Measurements from ENCODE around the gene AKR1A1. TPM values are rescaled to one million over a fixed set of nuclear protein-coding genes. Genes with fewer than 3 reads are reported as not detected.

Gene AKR1A1
- total RNA-seq, 1 donor from 2014 or later, result 214 TPM

DNA sequence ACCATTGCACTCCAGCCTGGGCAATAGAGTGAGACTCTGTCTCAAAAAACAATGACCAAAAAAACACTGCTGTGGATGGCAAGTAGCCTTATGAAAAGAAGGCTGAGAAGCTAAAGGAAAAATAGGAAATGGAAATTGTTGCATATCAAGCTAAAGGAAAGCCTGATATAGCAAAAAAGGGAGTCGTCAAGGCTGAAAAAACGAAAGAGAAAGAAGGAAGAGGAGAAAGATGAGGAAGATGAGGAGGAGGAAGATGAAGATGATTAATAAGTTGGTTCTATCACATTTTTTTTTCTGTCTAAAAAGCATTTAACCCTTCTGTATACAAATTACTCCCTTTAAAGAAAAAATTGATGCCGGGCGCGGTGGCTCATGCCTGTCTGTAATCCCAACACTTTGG, 18.8 kb upstream of the AKR1A1 start:
- H3K4me3 Mint-ChIP-seq (ENCODE audit: low read depth), result no peak overlapping the region
- no peak for DNase-seq (ENCODE audit: low spot score, unreplicated experiment)
- H3K27ac Mint-ChIP-seq, result no peak overlapping the region
- peaks cover 3% of the 10 kb centered on the region for H3K27me3 Mint-ChIP-seq
- H3K36me3 Mint-ChIP-seq (ENCODE audit: insufficient read depth), result no peaks in the 10 kb centered on the region
- peaks cover 4% of the 10 kb centered on the region for H3K4me1 Mint-ChIP-seq (ENCODE audit: low read depth)
- H3K9me3 Mint-ChIP-seq (ENCODE audit: low read depth), result no peaks in the 10 kb centered on the region
- TF ChIP-seq, protein P1, sequence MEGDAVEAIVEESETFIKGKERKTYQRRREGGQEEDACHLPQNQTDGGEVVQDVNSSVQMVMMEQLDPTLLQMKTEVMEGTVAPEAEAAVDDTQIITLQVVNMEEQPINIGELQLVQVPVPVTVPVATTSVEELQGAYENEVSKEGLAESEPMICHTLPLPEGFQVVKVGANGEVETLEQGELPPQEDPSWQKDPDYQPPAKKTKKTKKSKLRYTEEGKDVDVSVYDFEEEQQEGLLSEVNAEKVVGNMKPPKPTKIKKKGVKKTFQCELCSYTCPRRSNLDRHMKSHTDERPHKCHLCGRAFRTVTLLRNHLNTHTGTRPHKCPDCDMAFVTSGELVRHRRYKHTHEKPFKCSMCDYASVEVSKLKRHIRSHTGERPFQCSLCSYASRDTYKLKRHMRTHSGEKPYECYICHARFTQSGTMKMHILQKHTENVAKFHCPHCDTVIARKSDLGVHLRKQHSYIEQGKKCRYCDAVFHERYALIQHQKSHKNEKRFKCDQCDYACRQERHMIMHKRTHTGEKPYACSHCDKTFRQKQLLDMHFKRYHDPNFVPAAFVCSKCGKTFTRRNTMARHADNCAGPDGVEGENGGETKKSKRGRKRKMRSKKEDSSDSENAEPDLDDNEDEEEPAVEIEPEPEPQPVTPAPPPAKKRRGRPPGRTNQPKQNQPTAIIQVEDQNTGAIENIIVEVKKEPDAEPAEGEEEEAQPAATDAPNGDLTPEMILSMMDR (IDR thresholded peaks at IDR 0.05; ENCODE audit: unreplicated experiment), result no peak

DNA sequence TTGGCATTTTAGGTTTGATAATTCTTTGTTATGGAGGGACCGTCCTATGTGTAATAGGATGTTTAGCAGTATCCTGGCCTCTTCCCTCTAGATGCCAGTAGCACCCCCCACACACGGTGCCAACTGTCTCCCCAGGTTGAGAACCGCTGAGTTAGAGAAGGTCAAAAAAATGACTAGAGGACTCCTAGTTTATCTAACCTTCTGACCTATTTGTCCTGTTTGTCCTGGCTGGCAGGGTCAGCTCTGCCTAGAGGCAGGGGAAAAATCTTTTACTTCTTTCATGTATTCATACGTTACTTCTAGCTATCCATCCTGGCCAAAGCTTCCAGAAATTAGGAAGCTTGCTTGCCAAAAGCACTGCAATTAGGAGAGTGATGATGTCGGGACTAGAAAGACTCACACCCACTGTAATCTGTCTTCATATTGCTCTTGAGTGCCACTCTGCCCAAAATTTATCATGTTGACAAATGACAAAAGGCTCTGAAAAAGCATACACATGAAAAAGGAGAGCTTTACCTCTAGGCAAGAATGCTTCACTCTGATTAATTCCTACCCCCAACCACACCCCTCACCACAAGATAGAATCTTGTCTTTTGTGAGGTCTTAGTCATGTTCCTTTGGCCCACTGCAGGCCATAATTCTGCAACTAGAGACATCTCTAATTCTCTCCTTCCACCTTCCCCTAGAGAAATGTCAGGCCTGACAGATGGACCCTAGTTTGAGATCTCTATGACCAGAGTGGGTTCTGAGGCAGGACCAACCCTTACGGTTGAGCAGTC, 14.4 kb upstream of the AKR1A1 start:
- Mint-ChIP-seq H3K4me3 (ENCODE audit: low read depth) (no peak overlapping the region), H3K4me1 (ENCODE audit: low read depth) (peaks cover 7% of the 10 kb centered on the region), H3K27ac (no peak overlapping the region), H3K27me3 (peaks cover 5% of the 10 kb centered on the region), H3K9me3 (ENCODE audit: low read depth) (no peaks in the 10 kb centered on the region), H3K36me3 (ENCODE audit: insufficient read depth) (no peaks in the 10 kb centered on the region)
- TF ChIP-seq, protein P1 (IDR thresholded peaks at IDR 0.05; ENCODE audit: unreplicated experiment), result no peak
- no peak for DNase-seq (ENCODE audit: low spot score, unreplicated experiment)

DNA sequence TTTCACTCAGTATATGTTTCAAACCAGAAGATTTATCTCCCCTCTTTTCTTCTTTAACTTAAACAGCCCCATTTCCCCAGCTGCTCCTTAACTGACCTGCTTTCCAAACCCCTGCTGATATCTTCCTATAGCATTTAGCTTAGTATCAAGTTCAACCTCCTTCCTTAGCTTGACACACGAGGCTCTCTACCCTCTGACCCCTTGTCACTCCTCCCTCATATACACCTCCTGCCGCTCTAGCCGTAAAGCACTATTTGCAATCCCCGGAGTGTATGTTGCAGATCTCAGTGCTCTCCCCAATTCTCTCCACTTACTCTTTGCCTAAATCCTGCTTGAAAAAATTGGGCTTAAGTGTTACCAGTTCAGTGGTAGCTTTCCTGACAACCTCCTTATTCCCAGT, 13.7 kb upstream of the AKR1A1 start:
- Mint-ChIP-seq H3K4me3 (ENCODE audit: low read depth) (no peak overlapping the region), H3K27ac (no peak overlapping the region), H3K36me3 (ENCODE audit: insufficient read depth) (no peaks in the 10 kb centered on the region), H3K27me3 (peaks cover 3% of the 10 kb centered on the region), H3K9me3 (ENCODE audit: low read depth) (no peaks in the 10 kb centered on the region), H3K4me1 (ENCODE audit: low read depth) (peaks cover 7% of the 10 kb centered on the region)
- TF ChIP-seq, protein P1 (IDR thresholded peaks at IDR 0.05; ENCODE audit: unreplicated experiment), result no peak
- no peak for DNase-seq (ENCODE audit: low spot score, unreplicated experiment)

DNA sequence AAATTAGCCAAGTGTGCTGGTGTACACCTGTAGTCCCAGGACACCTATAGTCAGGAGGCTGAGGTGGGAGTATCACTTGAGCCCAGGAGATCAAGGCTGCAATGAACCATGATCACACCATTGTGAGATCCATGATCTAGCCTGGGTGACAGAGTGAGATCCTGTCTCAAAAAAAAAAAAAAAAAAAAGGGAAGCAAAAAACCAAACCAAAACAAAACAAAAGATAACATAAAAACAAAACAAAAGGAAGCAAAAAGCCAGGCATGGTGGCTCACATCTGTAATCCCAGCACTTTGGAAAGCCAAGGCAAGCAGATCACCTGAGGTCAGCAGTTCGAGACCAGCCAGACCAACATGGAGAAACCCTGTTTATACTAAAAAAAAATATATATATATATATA, 9.4 kb upstream of the AKR1A1 start:
- H3K4me3 Mint-ChIP-seq (ENCODE audit: low read depth), result no peak overlapping the region

DNA sequence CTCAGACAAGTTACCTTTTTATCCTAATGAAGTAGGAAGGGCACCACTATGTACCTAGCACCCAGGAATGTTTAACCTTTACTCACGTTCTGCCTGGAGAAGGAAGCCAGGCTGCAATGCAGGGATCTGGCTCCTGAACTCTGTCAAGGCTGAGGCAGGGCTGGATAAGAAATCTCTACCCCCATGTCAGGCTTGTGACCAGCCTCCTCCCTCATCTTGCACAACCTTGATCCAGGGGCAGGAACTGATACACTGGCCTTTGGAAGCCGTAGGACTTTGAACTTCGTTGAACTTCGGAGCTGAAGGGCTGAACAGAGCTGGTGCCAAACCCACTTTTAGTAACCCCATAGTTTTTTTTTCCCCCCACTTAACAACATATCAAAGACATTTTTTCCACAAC, 8.0 kb upstream of the AKR1A1 start:
- Mint-ChIP-seq H3K36me3 (ENCODE audit: insufficient read depth) (no peaks in the 10 kb centered on the region), H3K27me3 (peaks cover 9% of the 10 kb centered on the region), H3K4me3 (ENCODE audit: low read depth) (no peak overlapping the region), H3K27ac (no peak overlapping the region), H3K9me3 (ENCODE audit: low read depth) (no peaks in the 10 kb centered on the region), H3K4me1 (ENCODE audit: low read depth) (peaks cover 8% of the 10 kb centered on the region)
- no peak for DNase-seq (ENCODE audit: low spot score, unreplicated experiment)
- TF ChIP-seq, protein P1 (IDR thresholded peaks at IDR 0.05; ENCODE audit: unreplicated experiment), result no peak

More for the DNA sequence above, 9.4 kb upstream of the AKR1A1 start:
- no peak for DNase-seq (ENCODE audit: low spot score, unreplicated experiment)
- peaks cover 9% of the 10 kb centered on the region for H3K27me3 Mint-ChIP-seq
- peaks cover 13% of the 10 kb centered on the region for H3K4me1 Mint-ChIP-seq (ENCODE audit: low read depth)
- H3K27ac Mint-ChIP-seq, result no peak overlapping the region
- H3K36me3 Mint-ChIP-seq (ENCODE audit: insufficient read depth), result no peaks in the 10 kb centered on the region
- TF ChIP-seq, protein P1 (IDR thresholded peaks at IDR 0.05; ENCODE audit: unreplicated experiment), result no peak
- no peaks in the 10 kb centered on the region for H3K9me3 Mint-ChIP-seq (ENCODE audit: low read depth)
